CD8-positive, alpha-beta memory T cell (primary cell): ENCODE measurements around the gene ZBTB25. TPM values are rescaled to one million over a fixed set of nuclear protein-coding genes. Genes with fewer than 3 reads are reported as not detected.

ENCODE experiments used
- CTCF ChIA-PET: fragments of 350-600 bp; sonication (Branson Sonifier 250); formaldehyde crosslinking; loops from one replicate; lab custom pipeline; 2021; ENCODE audit warnings: antibody characterized with exemption; lab: Charles Lee
- POLR2A ChIA-PET: fragments of 350-600 bp; sonication (Branson Sonifier 250); formaldehyde crosslinking; loops from one replicate; lab custom pipeline; 2021; ENCODE audit warnings: antibody characterized with exemption; lab: Charles Lee
- DNase-seq, 5 donors: peaks; one replicate each; pipeline versions ENCODE4 v3.0.0 to v3.0.0-alpha.2; 2020 to 2022; ENCODE audit warnings: mixed read lengths in 1 of 5
- H3K27ac ChIP-seq: one replicate; pipeline ENCODE4 v1.7.0; 2013; ENCODE audit warnings: low read depth, mild to moderate bottlenecking, low read length, moderate library complexity
- H3K27me3 ChIP-seq: 2 replicates; pipeline ENCODE4 v1.7.0; 2013; ENCODE audit warnings: low read length, mild to moderate bottlenecking; ENCODE audit not compliant: insufficient read depth, poor library complexity, severe bottlenecking
- H3K36me3 ChIP-seq: 2 replicates; pipeline ENCODE4 v1.7.0; 2013; ENCODE audit warnings: mild to moderate bottlenecking, low read length, moderate library complexity; ENCODE audit not compliant: insufficient read depth
- H3K4me1 ChIP-seq: 2 replicates; pipeline ENCODE4 v1.7.0; 2013; ENCODE audit warnings: mild to moderate bottlenecking, low read length, moderate library complexity; ENCODE audit not compliant: insufficient read depth
- H3K4me3 ChIP-seq: 2 replicates; pipeline ENCODE4 v1.7.0; 2013; ENCODE audit warnings: mild to moderate bottlenecking, low read length
- H3K9me3 ChIP-seq: 2 replicates; pipeline ENCODE4 v1.7.0; 2013; ENCODE audit warnings: mild to moderate bottlenecking, low read length
- H3K27ac Mint-ChIP-seq, 8 donors: one replicate each; pipeline ENCODE4 v1.8.0; 2020 to 2021; ENCODE audit warnings: mixed read lengths in 8 of 8, mild to moderate bottlenecking in 6 of 8, inconsistent platforms in 3 of 8, moderate library complexity in 3 of 8
- H3K27me3 Mint-ChIP-seq, 2 donors: one replicate each; pipeline ENCODE4 v1.8.0; 2020 to 2021; ENCODE audit warnings: mixed read lengths in 2 of 2, mild to moderate bottlenecking in 1 of 2, moderate library complexity in 1 of 2
- H3K36me3 Mint-ChIP-seq, 3 donors: one replicate each; pipeline ENCODE4 v1.8.0; 2020 to 2021; ENCODE audit warnings: mixed read lengths in 3 of 3, inconsistent platforms in 1 of 3, mild to moderate bottlenecking in 1 of 3
- H3K4me1 Mint-ChIP-seq, 3 donors: one replicate each; pipeline ENCODE4 v1.8.0; 2020 to 2021; ENCODE audit warnings: mixed read lengths in 3 of 3, inconsistent platforms in 1 of 3, mild to moderate bottlenecking in 1 of 3
- H3K4me3 Mint-ChIP-seq, 7 donors: one replicate each; pipeline ENCODE4 v1.8.0; 2020 to 2021; ENCODE audit warnings: mixed read lengths in 7 of 7, mild to moderate bottlenecking in 6 of 7, moderate library complexity in 4 of 7, inconsistent platforms in 2 of 7
- H3K9me3 Mint-ChIP-seq, 5 donors: one replicate each; pipeline ENCODE4 v1.8.0; 2020 to 2022; ENCODE audit warnings: mixed read lengths in 5 of 5, mild to moderate bottlenecking in 3 of 5, moderate library complexity in 2 of 5, inconsistent platforms in 1 of 5
- polyA plus RNA-seq: library from polyadenylated mRNA; unstranded; fragments of 300-500 nt; fragmentation: Illumina TruSeq; gene quantifications from one replicate; pipeline ENCODE4 v1.2.3, GENCODE V29; 2021
- total RNA-seq, 2 experiments: library from RNA; stranded (reverse); gene quantifications; one replicate each; pipeline ENCODE4 v1.2.3, GENCODE V29; 2021

The ZBTB25 gene
- total and polyA plus RNA-seq, 3 experiments from 2014 or later = 21.7 to 34.9 (median 22.9) TPM

DNA sequence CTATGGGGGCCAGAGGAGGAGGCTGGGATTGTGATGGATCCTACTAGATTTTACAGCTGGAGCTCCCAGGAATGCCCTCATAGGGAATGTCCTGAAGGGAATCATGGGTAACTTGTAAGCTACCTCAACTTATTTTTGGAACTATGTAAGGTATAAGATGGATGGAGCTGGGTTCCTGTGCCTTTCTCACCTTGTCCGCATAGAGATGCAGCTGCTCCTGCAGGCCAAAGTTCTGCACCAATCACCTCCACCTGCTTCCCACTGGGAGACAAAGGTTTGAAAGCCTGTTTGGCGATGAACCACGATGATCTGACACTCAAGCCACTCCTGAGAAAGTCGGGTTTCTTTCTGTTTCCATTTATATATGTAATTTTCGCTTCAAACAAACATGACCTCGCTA lies 39.0 kb downstream of the ZBTB25 start:
- no peaks in the 10 kb centered on the region for H3K9me3 ChIP-seq
- CTCF ChIA-PET = interaction anchor here (1.4 to 2.3 kb wide), 3 partner anchors 15 to 46 kb away, joined by 3 to 7 read pairs (median 7); no protein-coding TSS in a partner anchor
- Mint-ChIP-seq H3K4me1 (peaks cover 31 to 58% (median 57%) of the 10 kb centered on the region in 3 donors), H3K27me3 (no peaks in the 10 kb centered on the region), H3K4me3 (peak overlapping the region; percentile 82 to 96 (median 91)), H3K27ac (peak overlapping the region; percentile 46 to 90 (median 80)), H3K36me3 (peaks cover 0 to 14% (median 3%) of the 10 kb centered on the region in 3 donors), H3K9me3 (no peaks in the 10 kb centered on the region)
- no peaks in the 10 kb centered on the region for H3K36me3 ChIP-seq
- no peak for DNase-seq
- POLR2A ChIA-PET = interaction anchor here (1.5 kb wide), 1 partner anchor 40 kb away, joined by 4 read pairs; no protein-coding TSS in a partner anchor
- peaks cover 10% of the 10 kb centered on the region for H3K4me1 ChIP-seq
- H3K27me3 ChIP-seq = no peaks in the 10 kb centered on the region
- H3K27ac ChIP-seq = no peak overlapping the region
- H3K4me3 ChIP-seq = peak overlapping the region; percentile 38

DNA sequence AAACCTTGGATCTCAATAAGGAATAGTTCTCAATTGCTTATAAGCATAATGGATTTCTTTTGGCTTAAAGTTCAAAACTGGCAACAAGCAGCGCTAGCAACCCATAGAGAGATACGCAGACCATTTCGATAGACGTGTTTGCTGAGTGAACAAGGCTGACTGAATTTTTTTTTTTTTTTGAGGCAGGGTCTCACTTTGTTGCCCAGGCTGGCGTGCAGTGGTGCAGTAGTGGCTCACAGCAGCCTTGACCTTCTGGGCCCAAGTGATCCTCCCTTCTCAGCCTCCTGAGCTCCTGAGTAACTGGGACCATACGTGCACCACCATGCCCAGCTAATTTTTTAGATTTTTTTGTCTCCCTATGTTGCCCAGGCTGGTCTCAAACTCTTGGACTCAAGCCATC lies 39.8 kb downstream of the ZBTB25 start:
- Histone ChIP-seq H3K9me3 (no peaks in the 10 kb centered on the region), H3K4me3 (no peak overlapping the region), H3K27ac (no peak overlapping the region), H3K27me3 (no peaks in the 10 kb centered on the region), H3K36me3 (no peaks in the 10 kb centered on the region), H3K4me1 (peaks cover 10% of the 10 kb centered on the region)
- H3K27ac Mint-ChIP-seq = peak overlapping the region in 1 of 8 donors; percentile 35
- peaks cover 32 to 61% (median 56%) of the 10 kb centered on the region in 3 donors for H3K4me1 Mint-ChIP-seq
- POLR2A ChIA-PET = interaction anchor here (1.5 kb wide), 1 partner anchor 41 kb away, joined by 4 read pairs; no protein-coding TSS in a partner anchor
- H3K4me3 Mint-ChIP-seq = peak overlapping the region in 3 of 7 donors; percentile 24 to 96 (median 82)
- CTCF ChIA-PET = interaction anchor here (1.4 to 2.3 kb wide), 3 partner anchors 14 to 47 kb away, joined by 3 to 7 read pairs (median 7); no protein-coding TSS in a partner anchor
- DNase-seq = no peak
- no peaks in the 10 kb centered on the region for H3K27me3 Mint-ChIP-seq
- no peaks in the 10 kb centered on the region for H3K9me3 Mint-ChIP-seq
- H3K36me3 Mint-ChIP-seq = peaks cover 3 to 15% (median 3%) of the 10 kb centered on the region in 3 donors

DNA sequence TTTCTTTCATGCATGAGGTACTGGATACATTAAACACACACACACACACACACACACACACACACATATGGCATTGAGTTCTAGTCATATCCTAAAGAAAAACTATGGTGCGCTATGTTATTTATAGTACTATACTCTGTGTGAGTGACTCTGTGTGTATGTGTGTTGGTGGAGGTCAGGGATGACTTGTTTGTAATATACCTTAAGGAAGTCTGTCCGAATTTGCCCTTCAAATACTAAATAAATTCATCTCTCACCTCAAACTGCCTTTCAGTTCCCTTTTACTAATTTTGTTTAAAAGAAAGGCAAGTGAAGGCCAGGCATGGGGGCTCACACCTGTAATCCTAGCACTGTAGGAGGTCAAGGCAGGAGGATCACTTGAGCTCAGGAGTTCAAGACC lies 40.4 kb downstream of the ZBTB25 start:
- H3K9me3 ChIP-seq = no peaks in the 10 kb centered on the region
- Mint-ChIP-seq H3K27ac (peak overlapping the region in 3 of 8 donors; percentile 32 to 55 (median 33)), H3K9me3 (no peaks in the 10 kb centered on the region), H3K4me3 (peak overlapping the region in 3 of 7 donors; percentile 15 to 42 (median 37)), H3K4me1 (peaks cover 30 to 54% (median 53%) of the 10 kb centered on the region in 3 donors), H3K36me3 (peaks cover 3 to 17% (median 3%) of the 10 kb centered on the region in 3 donors), H3K27me3 (no peaks in the 10 kb centered on the region)
- no peak for DNase-seq
- H3K27me3 ChIP-seq = no peaks in the 10 kb centered on the region
- CTCF ChIA-PET = interaction anchor here (0.9 to 2.3 kb wide), 6 partner anchors 10 to 47 kb away, joined by 3 to 8 read pairs (median 4); no protein-coding TSS in a partner anchor
- POLR2A ChIA-PET = interaction anchor here (1.0 kb wide), 1 partner anchor 15 kb away, joined by 3 read pairs; no protein-coding TSS in a partner anchor
- peaks cover 10% of the 10 kb centered on the region for H3K4me1 ChIP-seq
- no peak overlapping the region for H3K27ac ChIP-seq
- no peaks in the 10 kb centered on the region for H3K36me3 ChIP-seq
- no peak overlapping the region for H3K4me3 ChIP-seq

DNA sequence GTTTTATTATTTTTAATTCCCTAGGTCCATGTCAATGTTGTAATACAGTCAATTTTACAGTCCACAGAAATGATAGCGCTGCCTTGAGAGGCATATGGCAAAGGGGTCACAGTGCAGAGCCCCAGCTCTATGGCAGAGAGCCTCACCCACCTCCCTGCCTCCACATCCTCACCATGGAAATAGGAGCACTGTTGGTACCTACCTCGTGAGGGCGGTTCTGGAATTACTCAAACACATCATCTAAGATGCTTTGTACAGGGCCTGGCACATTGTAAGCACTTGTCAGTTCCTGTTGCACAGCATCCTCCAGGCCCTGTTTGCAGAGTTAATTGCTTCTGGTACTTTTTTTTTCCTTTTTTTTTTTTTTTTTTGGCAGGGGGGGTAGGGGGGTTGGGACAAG lies 42.4 kb downstream of the ZBTB25 start:
- Histone ChIP-seq H3K9me3 (no peaks in the 10 kb centered on the region), H3K27me3 (no peaks in the 10 kb centered on the region), H3K36me3 (no peaks in the 10 kb centered on the region), H3K27ac (no peak overlapping the region), H3K4me1 (peaks cover 7% of the 10 kb centered on the region), H3K4me3 (no peak overlapping the region)
- no peak overlapping the region for H3K4me3 Mint-ChIP-seq
- peaks cover 1 to 20% (median 3%) of the 10 kb centered on the region in 3 donors for H3K36me3 Mint-ChIP-seq
- peaks cover 21 to 50% (median 42%) of the 10 kb centered on the region in 3 donors for H3K4me1 Mint-ChIP-seq
- ChIA-PET POLR2A (interaction anchor here (0.5 kb wide), 1 partner anchor 83 kb away, joined by 7 read pairs; no protein-coding TSS in a partner anchor), CTCF (interaction anchor here (1.0 to 1.5 kb wide), 2 partner anchors 17 to 31 kb away, joined by 3 read pairs; no protein-coding TSS in a partner anchor)
- H3K9me3 Mint-ChIP-seq = no peaks in the 10 kb centered on the region
- DNase-seq = no peak
- H3K27ac Mint-ChIP-seq = peak overlapping the region in 5 of 8 donors; percentile 23 to 62 (median 42)
- H3K27me3 Mint-ChIP-seq = no peaks in the 10 kb centered on the region

DNA sequence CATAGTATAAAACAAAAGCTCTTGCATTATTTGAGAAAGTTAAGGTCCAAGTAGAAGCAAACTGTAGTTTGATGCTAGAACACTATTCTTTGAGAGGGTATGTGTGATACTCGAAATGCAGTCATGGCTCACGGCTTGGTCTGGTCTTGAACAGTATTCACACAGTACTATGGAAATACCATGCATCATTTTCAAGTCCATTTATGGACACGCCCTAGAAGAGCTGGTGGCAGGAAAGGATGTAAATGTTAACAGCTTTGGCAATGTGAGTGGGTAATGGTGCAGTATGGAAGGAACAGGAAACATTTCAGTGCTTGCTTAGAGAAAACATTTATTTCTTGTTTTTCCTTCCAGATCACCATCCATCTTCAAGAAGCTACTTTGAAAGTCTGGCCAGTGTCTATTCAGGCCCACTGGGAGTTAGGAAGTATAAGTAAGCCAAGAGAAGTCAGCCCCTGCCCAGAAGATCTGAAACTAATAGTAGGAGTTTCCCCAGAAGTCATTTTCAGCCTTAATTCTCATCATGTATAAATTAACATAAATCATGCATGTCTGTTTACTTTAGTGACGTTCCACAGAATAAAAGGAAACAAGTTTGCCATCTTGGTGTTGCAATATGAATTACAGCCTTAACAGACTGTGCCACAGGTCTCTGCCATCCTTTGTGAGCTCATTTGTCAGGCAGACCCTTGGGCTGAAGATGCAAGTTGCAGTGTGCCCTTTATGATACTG lies 44.1 kb downstream of the ZBTB25 start:
- peaks cover 1 to 30% (median 3%) of the 10 kb centered on the region in 3 donors for H3K36me3 Mint-ChIP-seq
- no peaks in the 10 kb centered on the region for H3K9me3 Mint-ChIP-seq
- no peak for DNase-seq
- ChIA-PET POLR2A (interaction anchor here (1.4 to 1.5 kb wide), 2 partner anchors 11 to 80 kb away, joined by 3 to 6 read pairs; no protein-coding TSS in a partner anchor), CTCF (interaction anchor here (0.8 to 0.9 kb wide), 2 partner anchors 19 to 30 kb away, joined by 3 to 4 read pairs; no protein-coding TSS in a partner anchor)
- no peak overlapping the region for H3K4me3 ChIP-seq
- H3K27me3 ChIP-seq = no peaks in the 10 kb centered on the region
- H3K4me1 Mint-ChIP-seq = peaks cover 12 to 42% (median 39%) of the 10 kb centered on the region in 3 donors
- no peak overlapping the region for H3K27ac ChIP-seq
- no peak overlapping the region for H3K4me3 Mint-ChIP-seq
- peak overlapping the region in 6 of 8 donors; percentile 0 to 70 (median 28) for H3K27ac Mint-ChIP-seq
- H3K36me3 ChIP-seq = no peaks in the 10 kb centered on the region
- H3K27me3 Mint-ChIP-seq = no peaks in the 10 kb centered on the region
- no peaks in the 10 kb centered on the region for H3K4me1 ChIP-seq
- no peaks in the 10 kb centered on the region for H3K9me3 ChIP-seq

DNA sequence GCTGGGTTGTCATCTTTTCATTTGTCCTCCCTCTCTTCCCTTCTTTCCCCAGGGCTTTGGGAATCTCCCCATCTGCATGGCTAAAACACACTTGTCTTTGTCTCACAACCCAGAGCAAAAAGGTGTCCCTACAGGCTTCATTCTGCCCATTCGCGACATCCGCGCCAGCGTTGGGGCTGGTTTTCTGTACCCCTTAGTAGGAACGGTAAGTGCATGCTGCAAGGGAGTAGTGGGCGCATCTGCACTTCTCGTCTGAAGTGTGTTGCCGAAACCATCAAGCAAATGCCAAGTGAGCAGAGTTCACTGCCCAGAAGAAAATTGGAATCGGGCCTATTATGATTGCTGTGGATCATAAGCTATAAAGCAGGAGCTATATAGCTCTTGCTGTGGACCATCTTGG lies 49.0 kb downstream of the ZBTB25 start:
- peaks cover 3% of the 10 kb centered on the region for H3K36me3 ChIP-seq
- H3K4me1 ChIP-seq = no peaks in the 10 kb centered on the region
- H3K9me3 ChIP-seq = no peaks in the 10 kb centered on the region
- ChIA-PET POLR2A (no interaction called here), CTCF (no interaction called here)
- Mint-ChIP-seq H3K27me3 (no peaks in the 10 kb centered on the region), H3K4me1 (peaks cover 20 to 45% (median 32%) of the 10 kb centered on the region in 3 donors), H3K4me3 (no peak overlapping the region), H3K27ac (peak overlapping the region in 3 of 8 donors; percentile 9 to 82 (median 63)), H3K9me3 (no peaks in the 10 kb centered on the region), H3K36me3 (peaks cover 3 to 52% (median 6%) of the 10 kb centered on the region in 3 donors)
- DNase-seq = no peak
- H3K4me3 ChIP-seq = no peak overlapping the region
- H3K27me3 ChIP-seq = no peaks in the 10 kb centered on the region
- no peak overlapping the region for H3K27ac ChIP-seq

DNA sequence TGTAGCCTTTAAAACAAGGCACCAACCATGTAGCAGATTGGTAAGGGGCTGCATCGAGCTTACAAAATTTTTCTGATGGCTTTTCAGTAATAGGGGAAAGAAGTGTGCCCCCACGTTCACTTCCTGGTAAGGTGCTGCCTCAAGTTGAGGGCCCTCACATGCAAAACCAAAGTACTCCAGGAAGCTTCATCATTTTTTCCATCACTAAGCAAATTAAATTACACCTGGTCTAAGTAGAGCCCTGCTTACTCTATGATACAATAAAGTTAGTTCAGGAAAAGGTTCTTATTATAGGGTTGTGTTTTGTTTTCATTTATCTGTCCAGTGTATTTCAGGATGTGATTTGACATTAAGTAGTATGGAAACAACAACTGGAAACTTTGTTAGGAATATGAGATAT lies 53.4 kb downstream of the ZBTB25 start:
- CTCF ChIA-PET = interaction anchor here (0.8 to 8.9 kb wide), 3 partner anchors 13 to 61 kb away, joined by 3 to 73 read pairs (median 3); no protein-coding TSS in a partner anchor
- peaks cover 11% of the 10 kb centered on the region for H3K4me1 ChIP-seq
- H3K9me3 ChIP-seq = no peaks in the 10 kb centered on the region
- no peak overlapping the region for H3K4me3 ChIP-seq
- Mint-ChIP-seq H3K4me3 (peak overlapping the region in 1 of 7 donors; percentile 27), H3K36me3 (peaks cover 0 to 50% (median 7%) of the 10 kb centered on the region in 3 donors), H3K9me3 (no peaks in the 10 kb centered on the region), H3K27ac (peak overlapping the region; percentile 19 to 93 (median 56)), H3K4me1 (peaks cover 30 to 48% (median 35%) of the 10 kb centered on the region in 3 donors), H3K27me3 (no peaks in the 10 kb centered on the region)
- DNase-seq = no peak
- peaks cover 9% of the 10 kb centered on the region for H3K36me3 ChIP-seq
- H3K27ac ChIP-seq = no peak overlapping the region
- no peaks in the 10 kb centered on the region for H3K27me3 ChIP-seq
- POLR2A ChIA-PET = no interaction called here
